ENCODE measurements around the gene BMPR1A. TPM values are rescaled to one million over a fixed set of nuclear protein-coding genes. Genes with fewer than 3 reads are reported as not detected.
"Not testable (repeated sequence)": the region's sequence is repeated elsewhere in the genome, so short reads cannot be mapped to it uniquely, and the experiment has no call there.

BMPR1A gene
- total RNA-seq, 1 donor from 2014 or later: 20.8 TPM

GRCh38 chr10:86946213-86947155, 190.1 kb downstream of the BMPR1A start:
- Mint-ChIP-seq H3K4me1 (ENCODE audit: unreplicated experiment) (peaks cover 52% of the 10 kb centered on the region), H3K9me3 (ENCODE audit: unreplicated experiment) (no peaks in the 10 kb centered on the region), H3K4me3 (ENCODE audit: unreplicated experiment) (peak overlapping the region; percentile 69), H3K27ac (ENCODE audit: unreplicated experiment) (peak overlapping the region; percentile 64), H3K36me3 (ENCODE audit: low read depth, unreplicated experiment) (peaks cover 48% of the 10 kb centered on the region), H3K27me3 (ENCODE audit: unreplicated experiment) (peaks cover 12% of the 10 kb centered on the region)
- TF ChIP-seq CTCF (IDR thresholded peaks at IDR 0.05; ENCODE audit: unreplicated experiment): no peak
- DNase-seq (ENCODE audit: low spot score): no peak

GRCh38 chr10:86947806-86948205, 191.4 kb downstream of the BMPR1A start:
- H3K27me3 Mint-ChIP-seq (ENCODE audit: unreplicated experiment); DNase-seq (ENCODE audit: low spot score); H3K27ac Mint-ChIP-seq (ENCODE audit: unreplicated experiment); H3K9me3 Mint-ChIP-seq (ENCODE audit: unreplicated experiment); H3K4me3 Mint-ChIP-seq (ENCODE audit: unreplicated experiment): not testable (repeated sequence)
- peaks cover 65% of the 10 kb centered on the region for H3K4me1 Mint-ChIP-seq (ENCODE audit: unreplicated experiment)
- peaks cover 58% of the 10 kb centered on the region for H3K36me3 Mint-ChIP-seq (ENCODE audit: low read depth, unreplicated experiment)

- peaks cover 53% of the 10 kb centered on the region for H3K36me3 Mint-ChIP-seq (ENCODE audit: low read depth, unreplicated experiment)
- no peak for DNase-seq (ENCODE audit: low spot score)
- H3K9me3 Mint-ChIP-seq (ENCODE audit: unreplicated experiment): no peaks in the 10 kb centered on the region
- peaks cover 66% of the 10 kb centered on the region for H3K4me1 Mint-ChIP-seq (ENCODE audit: unreplicated experiment)
- H3K27ac Mint-ChIP-seq (ENCODE audit: unreplicated experiment): peak overlapping the region; percentile 15
- H3K27me3 Mint-ChIP-seq (ENCODE audit: unreplicated experiment): peaks cover 2% of the 10 kb centered on the region
- no peak for TF ChIP-seq CTCF (IDR thresholded peaks at IDR 0.05; ENCODE audit: unreplicated experiment)
- peak overlapping the region; percentile 68 for H3K4me3 Mint-ChIP-seq (ENCODE audit: unreplicated experiment)
Measured at GRCh38 chr10:86950349-86950748, 193.9 kb downstream of the BMPR1A start.

GRCh38 chr10:86951184-86951761, 194.9 kb downstream of the BMPR1A start:
- no peak overlapping the region for H3K4me3 Mint-ChIP-seq (ENCODE audit: unreplicated experiment)
- H3K4me1 Mint-ChIP-seq (ENCODE audit: unreplicated experiment): peaks cover 64% of the 10 kb centered on the region
- peaks cover 48% of the 10 kb centered on the region for H3K36me3 Mint-ChIP-seq (ENCODE audit: low read depth, unreplicated experiment)
- TF ChIP-seq CTCF (IDR thresholded peaks at IDR 0.05; ENCODE audit: unreplicated experiment): no peak
- no peaks in the 10 kb centered on the region for H3K27me3 Mint-ChIP-seq (ENCODE audit: unreplicated experiment)
- H3K9me3 Mint-ChIP-seq (ENCODE audit: unreplicated experiment): no peaks in the 10 kb centered on the region
- H3K27ac Mint-ChIP-seq (ENCODE audit: unreplicated experiment): peak overlapping the region; percentile 7
- no peak for DNase-seq (ENCODE audit: low spot score)

GRCh38 chr10:86952106-86952505, 195.7 kb downstream of the BMPR1A start:
- Mint-ChIP-seq H3K27ac (ENCODE audit: unreplicated experiment) (peak overlapping the region; percentile 72), H3K27me3 (ENCODE audit: unreplicated experiment) (peaks cover 6% of the 10 kb centered on the region), H3K4me1 (ENCODE audit: unreplicated experiment) (peaks cover 60% of the 10 kb centered on the region), H3K4me3 (ENCODE audit: unreplicated experiment) (peak overlapping the region; percentile 98), H3K9me3 (ENCODE audit: unreplicated experiment) (no peaks in the 10 kb centered on the region), H3K36me3 (ENCODE audit: low read depth, unreplicated experiment) (peaks cover 43% of the 10 kb centered on the region)
- no peak for DNase-seq (ENCODE audit: low spot score)
- no peak for TF ChIP-seq CTCF (IDR thresholded peaks at IDR 0.05; ENCODE audit: unreplicated experiment)

- Mint-ChIP-seq H3K36me3 (ENCODE audit: low read depth, unreplicated experiment) (peaks cover 44% of the 10 kb centered on the region), H3K4me1 (ENCODE audit: unreplicated experiment) (peaks cover 63% of the 10 kb centered on the region), H3K27me3 (ENCODE audit: unreplicated experiment) (peaks cover 11% of the 10 kb centered on the region), H3K4me3 (ENCODE audit: unreplicated experiment) (peak overlapping the region; percentile 98), H3K27ac (ENCODE audit: unreplicated experiment) (peak overlapping the region; percentile 13)
- H3K9me3 Mint-ChIP-seq (ENCODE audit: unreplicated experiment); DNase-seq (ENCODE audit: low spot score): not testable (repeated sequence)
Measured at GRCh38 chr10:86952697-86953096, 196.3 kb downstream of the BMPR1A start.

Data from endothelial cell (in vitro differentiated cells).